Suppressor macrophage treated with lipopolysaccharide for 1 hour (primary cell): ENCODE measurements around the gene P3H3.
A peak's percentile ranks its signal among the peaks of the same experiment; 100 is the strongest.

Experiments used
- DNase-seq, 3 donors: peaks; one replicate each; pipeline ENCODE4 v3.0.0-alpha.2; 2020 to 2022

The P3H3 gene

DNA sequence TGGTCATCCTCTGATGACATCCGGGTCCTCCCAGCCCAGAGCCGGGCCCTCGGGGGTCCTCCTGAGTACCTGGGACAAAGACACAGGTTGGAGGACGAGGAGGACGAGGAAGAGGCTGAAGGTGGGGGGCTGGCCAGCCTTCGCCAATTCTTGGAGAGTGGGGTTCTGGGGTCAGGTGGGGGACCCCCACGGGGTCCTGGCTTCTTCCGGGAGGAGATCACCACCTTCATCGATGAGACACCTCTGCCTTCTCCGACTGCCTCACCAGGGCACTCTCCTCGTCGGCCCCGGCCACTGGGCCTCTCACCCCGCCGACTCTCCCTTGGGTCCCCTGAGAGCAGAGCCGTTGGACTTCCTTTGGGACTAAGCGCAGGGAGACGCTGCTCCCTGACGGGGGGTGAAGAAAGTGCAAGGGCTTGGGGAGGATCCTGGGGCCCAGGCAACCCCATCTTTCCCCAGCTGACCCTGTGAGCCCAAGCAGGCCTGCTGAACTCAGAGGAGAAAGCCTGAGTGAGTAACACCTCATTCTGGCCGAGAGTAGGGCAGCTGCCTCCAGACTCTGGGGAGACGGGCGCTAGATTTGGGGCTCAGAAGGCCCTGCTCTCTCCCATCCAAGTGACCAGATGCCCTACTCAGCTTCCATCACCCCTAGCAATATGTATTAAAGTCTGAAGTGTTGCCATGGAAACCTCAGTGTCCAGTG lies 1.3 kb upstream of the P3H3 start:
- no peak for DNase-seq

DNA sequence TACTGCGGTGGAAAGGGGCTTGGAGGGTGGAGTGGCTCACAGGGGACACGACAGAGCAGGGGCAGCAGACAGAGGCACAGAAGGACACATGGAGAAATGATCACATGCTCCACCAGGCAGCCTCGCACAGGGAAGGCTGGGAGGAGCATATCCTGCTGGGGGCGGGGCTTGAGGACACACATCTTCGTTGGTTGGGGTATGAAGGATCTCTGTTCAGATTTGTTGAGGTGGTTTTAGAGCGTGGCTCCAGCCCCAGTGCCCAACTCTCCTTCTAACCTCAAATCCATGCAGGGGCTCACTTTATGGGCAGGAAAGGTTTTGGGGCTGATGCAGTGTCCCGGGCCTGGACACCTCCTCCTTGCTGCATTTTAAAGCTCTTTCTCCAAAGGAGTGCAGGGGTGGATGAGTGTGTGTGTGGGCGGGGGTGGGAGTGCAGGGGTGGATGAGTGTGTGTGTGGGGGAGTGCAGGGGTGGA lies 733 bp upstream of the P3H3 start:
- DNase-seq = peak; percentile 49 to 73 (median 57)

DNA sequence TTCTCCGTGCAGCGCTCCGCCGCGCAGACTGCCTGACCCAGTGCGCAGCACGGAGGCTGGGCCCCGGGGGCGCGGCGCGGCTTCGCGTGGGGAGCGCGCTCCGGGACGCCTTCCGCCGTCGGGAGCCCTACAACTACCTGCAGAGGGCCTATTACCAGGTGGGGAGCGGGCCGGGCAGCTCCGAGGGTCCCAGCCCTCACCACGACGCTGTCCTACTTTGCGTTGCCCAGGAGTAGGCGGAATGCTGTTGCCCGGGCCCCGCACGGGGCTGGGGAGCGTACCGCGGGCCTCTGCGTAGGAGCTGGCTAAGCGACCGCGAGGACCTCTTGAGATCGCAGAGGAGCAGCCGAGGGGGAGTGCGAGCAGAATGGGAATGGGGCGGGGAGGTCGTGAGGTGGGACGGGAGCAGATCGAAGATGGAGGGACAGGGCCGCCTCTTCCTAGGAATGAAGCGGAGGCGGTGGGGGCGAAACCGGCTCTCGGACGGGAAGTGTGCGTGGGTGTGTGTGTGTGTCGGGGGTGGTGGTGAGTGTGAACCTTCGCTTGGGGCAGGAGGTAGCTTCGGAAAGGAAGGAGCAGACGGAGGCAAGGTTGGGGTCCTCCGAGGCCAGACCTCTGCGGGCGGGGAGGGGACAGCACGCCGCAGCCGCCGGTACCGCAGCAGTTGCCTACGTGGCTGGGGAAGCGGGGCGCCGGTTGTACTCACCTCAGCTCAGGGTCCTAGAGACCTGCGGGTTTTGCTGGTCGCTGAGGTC lies 751 bp downstream of the P3H3 start:
- DNase-seq = peak in 2 of 3 donors; percentile 31 to 46

DNA sequence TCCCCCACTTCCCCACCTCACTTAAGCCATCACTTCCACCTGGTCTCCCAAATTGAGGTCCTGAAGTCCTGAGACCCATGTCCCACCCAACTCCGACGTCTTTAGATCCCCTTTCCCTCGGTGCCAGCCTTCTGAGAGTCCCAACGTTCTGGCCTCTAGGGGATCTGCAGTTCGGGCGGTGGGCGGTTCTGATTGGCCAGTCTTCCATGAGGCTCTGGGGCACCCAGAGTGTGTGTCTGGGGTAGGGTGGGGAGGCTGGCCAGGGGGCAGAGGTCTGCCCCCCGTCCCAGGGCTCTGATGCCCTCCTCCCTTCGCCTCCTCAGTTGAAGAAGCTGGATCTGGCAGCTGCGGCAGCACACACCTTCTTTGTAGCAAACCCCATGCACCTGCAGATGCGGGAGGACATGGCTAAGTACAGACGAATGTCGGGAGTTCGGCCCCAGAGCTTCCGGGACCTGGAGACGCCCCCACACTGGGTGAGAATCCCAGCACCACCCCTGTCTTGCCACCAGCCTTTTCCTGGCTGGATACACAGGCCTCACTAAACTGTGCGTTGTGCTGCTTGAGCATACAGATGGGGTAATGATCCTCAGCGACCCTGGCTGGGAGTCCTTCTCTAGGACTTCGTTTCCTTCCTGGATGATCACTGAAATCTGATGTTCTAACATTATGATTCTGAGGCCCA lies 1.5 kb downstream of the P3H3 start:
- DNase-seq = no peak

DNA sequence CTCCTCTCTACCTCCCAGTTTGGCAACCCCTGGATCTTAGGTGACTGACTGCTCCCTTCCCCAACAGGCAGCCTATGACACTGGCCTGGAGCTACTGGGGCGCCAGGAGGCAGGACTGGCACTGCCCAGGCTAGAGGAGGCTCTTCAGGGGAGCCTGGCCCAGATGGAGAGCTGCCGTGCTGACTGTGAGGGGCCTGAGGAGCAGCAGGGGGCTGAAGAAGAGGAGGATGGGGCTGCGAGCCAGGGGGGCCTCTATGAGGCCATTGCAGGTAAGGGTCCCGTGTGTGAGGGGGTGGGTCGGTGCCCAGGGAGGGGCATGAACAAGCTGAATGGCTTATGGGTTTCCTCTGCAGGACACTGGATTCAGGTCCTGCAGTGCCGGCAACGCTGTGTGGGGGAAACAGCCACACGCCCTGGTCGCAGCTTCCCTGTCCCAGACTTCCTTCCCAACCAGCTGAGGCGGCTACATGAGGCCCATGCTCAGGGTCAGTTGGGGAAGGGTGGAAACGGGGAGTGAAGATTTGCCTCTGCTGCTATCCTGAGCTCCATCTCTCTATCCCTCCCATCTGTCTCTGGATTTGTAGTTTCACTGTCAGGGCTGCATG lies 2.2 kb downstream of the P3H3 start:
- peak in 1 of 3 donors; percentile 22 for DNase-seq

DNA sequence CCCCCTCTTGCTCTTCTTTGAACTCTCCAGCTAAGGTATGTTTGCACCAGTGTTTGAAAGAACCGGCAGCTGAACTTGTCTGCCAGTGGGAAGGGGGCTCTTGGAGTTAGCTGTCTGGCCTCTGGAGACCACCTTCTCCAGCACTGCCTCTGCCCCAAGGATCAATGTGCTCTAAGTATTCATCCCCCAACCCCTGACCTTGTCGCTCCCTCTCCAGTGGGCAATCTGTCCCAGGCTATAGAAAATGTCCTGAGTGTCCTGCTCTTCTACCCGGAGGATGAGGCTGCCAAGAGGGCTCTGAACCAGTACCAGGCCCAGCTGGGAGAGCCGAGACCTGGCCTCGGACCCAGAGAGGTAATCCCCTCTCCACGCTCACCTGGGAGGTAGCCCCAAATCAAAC lies 2.8 kb downstream of the P3H3 start:
- no peak for DNase-seq

DNA sequence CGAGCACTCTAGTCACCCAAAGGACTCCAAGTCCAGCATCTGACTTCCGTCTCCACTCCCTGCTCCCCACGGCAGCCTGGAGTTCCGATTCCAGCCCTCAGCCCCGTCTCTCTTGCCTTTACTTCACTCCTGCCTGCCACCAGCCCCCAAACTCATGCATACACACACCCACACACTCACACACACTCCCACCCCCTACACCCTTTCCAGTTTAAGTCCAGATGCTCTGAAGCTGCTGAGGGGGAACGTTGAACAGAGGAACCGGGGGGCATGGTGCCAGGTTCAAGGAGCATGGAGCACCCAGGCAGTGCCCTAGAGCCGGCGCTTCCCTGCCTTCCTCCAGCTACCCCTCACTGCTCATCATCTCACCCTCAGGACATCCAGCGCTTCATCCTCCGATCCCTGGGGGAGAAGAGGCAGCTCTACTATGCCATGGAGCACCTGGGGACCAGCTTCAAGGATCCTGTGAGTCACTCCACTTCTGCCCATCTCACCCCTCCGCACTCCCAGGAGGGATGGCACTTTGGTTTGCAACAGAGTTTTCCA lies 3.3 kb downstream of the P3H3 start:
- no peak for DNase-seq

DNA sequence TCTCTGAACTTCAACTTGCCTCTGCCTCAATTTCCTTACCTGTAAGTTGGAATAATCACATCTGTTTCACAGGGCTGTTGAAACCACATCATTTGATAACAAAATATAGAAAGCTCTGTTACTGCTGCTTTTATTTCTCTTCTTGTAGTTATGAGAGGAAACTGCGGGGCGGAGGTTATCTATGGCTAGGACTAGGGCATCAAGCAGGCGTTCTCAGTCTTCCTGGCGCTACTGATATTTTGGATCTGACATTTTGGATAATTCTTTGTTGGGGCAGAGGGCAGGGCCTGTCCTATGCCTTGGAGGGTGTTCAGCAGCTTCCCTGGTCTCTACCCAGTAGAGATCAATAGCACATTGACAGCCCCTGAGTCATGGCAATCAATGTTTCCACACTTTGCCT lies 3.9 kb downstream of the P3H3 start:
- no peak for DNase-seq

DNA sequence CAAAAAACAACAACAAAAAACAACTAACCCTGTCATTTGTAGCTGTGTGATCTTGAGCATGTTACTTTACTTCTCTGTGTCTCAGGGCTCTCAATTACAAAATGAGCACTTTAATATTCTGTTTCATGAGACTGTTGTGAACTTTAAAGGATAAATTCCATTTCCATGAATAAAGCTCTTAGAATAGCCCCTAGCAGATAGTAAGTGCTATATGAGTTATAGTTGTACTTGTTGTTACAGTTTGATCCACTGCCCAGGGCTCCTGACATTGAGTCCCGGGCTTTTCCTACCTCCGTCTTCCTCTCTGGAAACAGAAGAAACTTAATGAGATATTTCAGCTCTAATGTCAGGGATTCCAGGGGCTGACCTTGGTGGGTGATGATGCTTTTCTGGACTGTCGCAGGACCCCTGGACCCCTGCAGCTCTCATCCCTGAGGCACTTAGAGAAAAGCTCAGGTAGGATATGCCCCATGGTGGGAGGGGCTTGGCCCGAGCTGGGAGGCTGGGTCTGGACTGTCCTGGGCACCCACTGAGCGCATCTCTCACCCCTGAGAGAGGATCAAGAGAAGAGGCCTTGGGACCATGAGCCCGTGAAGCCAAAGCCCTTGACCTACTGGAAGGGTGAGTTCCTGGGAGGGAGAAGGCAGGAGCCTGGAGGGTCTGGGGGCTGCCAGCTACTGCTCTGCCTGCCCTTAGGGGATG lies 5.1 kb downstream of the P3H3 start:
- DNase-seq = no peak

DNA sequence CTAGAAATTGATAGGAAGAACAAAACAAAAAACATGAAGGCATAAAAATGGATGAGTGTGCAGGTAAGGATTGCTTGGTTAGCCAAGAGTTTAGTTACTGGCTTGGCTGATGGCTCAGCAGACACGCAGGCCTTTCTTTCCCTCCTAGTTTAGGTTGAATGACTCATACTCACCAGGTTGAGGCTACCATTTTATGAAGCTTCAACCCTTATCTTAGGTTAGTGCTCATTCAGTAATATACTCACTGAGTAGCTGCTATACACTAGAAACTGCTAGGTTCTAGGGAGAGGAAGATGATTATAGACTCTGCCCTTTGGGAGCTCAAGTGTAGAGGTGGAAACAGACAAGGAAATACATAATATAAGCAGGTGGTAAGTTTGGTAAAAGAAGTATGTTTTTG lies 6.0 kb downstream of the P3H3 start:
- DNase-seq = no peak

DNA sequence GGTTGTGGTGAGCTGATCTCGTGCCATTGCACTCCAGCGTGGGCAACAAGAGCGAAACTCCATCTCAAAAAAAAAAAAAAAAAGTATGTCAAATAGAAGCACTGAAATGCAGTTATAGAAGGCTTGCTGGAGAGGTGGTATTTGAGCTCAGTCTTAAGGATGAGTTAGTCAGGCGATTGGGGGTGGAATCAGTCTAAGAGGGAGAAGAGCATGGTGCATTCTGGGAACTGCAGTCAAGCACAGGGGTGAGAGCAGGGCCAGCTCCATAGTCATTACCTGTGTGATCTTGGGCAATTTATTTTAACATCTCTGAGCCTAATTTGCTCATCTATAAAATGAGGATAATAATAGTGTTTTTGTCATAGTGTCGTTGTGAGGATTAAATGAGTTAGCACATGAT lies 6.7 kb downstream of the P3H3 start:
- DNase-seq = no peak

DNA sequence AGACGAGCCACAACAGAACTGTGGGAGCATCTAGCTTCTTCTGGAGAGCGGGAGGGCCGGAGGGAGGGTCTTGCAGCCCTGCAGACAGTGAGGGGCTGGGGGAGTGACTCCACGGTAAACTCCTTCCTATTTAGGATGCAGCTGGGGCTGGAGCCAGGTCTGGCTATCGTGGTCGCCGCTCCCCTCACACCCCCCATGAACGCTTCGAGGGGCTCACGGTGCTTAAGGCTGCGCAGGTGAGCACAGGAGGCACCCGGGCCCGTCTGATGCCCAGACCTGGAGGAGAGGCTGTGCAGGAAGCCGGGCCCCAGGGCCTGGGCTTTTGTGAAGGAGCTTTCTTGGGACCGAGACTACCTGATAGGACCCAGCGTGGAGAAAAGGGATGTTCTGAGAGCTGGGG lies 8.6 kb downstream of the P3H3 start:
- no peak for DNase-seq

DNA sequence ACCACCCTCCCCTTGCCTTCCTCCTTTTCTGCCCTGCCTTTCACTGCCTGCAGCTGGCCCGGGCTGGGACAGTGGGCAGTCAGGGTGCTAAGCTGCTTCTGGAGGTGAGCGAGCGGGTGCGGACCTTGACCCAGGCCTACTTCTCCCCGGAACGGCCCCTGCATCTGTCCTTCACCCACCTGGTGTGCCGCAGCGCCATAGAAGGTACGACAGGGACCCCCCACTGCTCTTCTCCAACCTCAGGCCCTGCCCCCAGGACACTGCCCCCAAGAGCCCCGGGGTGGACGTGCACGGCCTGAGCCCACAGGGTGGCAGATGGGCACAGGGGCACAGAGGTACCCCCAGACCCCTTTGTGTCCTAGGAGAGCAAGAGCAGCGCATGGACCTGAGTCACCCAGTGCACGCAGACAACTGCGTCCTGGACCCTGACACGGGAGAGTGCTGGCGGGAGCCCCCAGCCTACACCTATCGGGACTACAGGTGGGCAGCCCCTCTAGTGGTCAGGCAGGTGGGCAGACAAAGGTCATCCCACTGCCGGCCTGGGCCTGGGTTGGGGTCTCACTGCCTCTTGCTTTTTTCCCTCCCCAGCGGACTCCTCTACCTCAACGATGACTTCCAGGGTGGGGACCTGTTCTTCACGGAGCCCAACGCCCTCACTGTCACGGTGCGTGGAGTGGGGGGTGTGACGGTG lies 9.3 kb downstream of the P3H3 start:
- DNase-seq = no peak

DNA sequence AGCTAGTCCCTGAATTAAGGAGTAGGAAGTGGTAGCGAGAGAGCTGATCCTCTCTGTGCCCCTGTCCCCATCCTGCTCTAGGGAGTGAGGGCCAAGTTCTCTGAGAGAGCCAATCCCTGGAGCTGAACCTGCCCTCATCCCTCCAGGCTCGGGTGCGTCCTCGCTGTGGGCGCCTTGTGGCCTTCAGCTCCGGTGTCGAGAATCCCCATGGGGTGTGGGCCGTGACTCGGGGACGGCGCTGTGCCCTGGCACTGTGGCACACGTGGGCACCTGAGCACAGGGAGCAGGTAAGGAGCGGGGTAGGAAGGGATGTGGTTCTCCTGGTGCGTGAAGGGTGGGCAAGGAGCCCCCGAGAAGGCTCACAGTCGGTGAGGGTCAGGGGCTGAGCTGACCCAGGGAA lies 10.6 kb downstream of the P3H3 start:
- no peak for DNase-seq

DNA sequence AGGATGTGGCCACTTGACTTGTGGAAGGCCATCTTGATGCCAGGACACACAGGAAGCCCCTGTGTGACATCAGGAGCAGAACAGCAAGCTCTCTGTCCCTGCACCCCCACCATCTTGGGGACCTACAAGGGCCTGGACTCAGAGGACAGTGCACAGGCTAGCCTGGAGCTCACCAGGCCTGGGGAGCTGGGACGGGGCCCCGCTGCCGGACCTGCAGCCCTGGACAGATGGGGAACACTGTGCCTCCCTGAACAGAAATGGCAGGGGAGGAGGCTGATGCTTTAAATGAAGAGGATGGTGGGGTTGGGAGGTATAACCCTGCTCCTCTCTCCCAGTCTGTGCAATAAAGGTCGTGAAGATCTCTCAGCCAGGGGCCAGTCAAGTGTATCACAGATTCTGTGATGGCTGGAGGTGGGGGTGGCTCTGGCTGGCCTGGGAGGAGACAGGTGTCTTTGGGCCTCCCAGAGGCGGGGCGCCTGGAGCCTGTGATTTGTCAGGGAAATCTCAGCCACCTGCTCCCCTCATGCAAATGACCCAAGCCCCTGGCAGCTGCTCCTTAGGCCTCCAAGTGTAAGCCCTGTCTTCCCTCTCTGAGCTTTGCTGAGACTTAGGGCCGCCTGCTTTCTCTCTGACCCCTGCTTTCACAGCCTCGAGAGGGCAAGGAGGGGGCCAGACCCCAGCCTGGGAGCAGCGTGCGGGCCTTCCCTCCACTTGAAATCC lies 11.4 kb downstream of the P3H3 start:
- DNase-seq = no peak

DNA sequence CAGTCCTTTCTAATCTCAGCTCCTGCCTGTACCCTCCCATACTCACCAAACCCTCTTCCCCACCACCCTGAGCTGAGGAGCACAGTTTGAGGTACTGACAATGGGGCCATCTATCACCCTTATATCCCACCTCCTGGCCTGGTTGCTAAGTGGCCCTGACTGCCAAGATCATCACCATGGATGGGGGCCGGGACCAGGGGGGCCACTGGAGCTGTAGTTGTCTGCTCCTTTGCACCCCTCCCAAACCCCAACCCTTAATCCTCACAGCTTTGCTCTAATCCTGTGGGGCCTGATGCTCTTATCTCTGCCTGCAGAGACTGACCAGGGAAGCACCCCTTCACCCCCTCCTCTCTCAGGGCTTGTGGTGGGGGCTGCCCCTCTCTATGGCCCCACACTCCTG lies 12.1 kb downstream of the P3H3 start:
- no peak for DNase-seq

DNA sequence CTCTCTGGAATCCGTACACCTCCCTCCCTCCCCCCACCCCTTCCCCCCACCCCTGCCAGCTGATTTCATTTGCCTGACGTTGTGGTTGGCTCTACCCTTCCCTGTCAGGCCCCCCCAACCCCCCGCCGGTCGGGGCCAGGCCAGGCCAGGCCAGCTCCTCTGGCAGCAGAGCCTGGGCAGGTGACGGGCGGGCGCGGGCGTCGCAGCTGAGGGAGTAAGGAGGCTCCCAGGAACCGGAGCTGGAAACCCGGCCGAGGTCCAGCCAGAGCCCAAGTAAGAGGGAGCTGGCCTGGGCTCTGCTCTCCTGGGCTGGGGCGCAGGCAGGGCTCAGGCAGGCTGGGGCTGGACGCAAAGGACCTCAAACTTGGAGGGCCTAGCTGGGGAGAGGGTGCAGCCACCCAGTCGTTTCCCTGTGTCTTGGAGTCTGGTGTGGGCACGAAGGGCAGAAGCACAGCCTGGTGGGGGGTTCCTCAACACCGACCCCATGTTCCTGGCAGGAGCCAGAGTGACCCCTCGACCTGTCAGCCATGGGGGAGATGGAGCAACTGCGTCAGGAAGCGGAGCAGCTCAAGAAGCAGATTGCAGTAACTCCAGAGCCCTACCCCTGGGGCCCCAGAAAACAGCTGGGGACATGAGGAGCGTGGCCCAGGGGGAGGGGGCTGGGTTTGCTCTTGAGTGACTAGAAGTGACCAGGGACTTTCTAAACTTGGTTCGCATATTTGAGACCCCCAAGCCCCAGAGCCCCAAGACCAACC lies 12.7 kb downstream of the P3H3 start, which contains the start of gene GNB3:
Gene GNB3 (plus strand): TSS at position 165 of the 755 bp plus-strand sequence. CDS start 363 bp downstream, at position 528.
- no peak for DNase-seq

DNA sequence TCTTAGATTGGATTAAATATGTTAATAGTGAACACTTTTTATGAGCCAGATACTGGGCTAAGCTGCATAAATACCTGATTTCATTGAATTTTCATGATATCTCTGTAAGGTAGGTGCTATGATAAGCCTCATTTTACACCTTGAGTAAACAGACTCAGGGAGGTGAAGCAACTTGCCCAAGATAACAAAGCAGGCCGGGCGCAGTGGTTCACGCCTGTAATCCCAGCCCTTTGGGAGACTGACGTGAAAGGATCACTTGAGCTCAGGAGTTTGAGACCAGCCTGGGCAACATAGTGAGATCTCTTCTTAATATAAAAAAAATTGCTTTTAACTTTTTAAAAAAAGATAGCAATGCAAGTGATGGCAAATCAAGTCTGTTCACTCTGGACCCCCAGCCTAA lies 13.9 kb downstream of the P3H3 start:
- DNase-seq = no peak

DNA sequence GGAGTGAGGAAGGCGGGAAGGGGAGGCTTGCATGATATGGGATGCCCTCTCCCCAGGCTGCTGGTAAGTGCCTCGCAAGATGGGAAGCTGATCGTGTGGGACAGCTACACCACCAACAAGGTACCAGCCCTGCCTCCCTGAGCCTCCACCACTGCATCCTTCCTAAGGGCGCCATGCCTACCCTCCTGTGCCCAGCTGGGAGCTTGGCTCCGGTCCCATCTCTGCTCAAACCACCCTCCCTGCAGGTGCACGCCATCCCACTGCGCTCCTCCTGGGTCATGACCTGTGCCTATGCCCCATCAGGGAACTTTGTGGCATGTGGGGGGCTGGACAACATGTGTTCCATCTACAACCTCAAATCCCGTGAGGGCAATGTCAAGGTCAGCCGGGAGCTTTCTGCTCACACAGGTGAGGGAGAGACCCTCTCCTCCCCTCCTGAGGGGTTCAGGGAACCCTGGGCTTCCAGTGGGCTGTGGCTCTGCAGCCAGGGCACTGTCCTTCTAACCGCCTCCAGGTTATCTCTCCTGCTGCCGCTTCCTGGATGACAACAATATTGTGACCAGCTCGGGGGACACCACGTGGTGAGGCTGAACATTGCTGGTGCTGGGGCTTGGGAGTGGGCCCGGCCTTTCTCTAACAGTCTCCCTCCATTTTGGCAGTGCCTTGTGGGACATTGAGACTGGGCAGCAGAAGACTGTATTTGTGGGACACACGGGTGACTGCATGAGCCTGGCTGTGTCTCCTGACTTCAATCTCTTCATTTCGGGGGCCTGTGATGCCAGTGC lies 15.1 kb downstream of the P3H3 start:
- no peak for DNase-seq
